ENCODE results near the gene MGP.

MGP gene

DNA sequence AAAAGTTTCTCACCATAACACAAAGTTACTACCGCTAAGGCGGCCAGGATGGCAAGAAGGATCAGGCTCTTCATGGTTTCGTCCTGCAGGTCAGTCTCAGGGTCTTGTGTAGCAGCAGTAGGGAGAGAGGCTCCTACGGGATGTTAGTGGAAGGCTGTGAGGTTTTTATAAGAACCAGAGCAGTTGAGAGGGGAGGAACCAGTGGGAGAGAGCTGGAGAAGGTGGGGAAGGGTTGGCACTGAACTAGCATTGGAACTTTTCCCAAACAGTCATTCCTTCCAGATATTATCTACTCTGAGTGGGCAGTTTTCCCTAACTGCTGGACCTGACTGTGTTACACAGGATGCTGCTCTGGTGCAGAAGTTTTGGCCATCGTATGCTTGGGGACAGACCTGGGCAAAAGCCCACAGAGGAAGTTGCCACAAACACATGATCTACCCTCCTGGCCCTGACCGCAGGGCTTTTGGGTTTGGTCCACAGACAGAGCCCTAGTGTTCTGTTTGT is at the start of gene MGP:
TSS of gene MGP (minus strand) at position 137 of the 504 bp plus-strand sequence. CDS start at position 74, 63 bp downstream.
- no peak for DNase-seq (ENCODE audit: low read depth)

DNA sequence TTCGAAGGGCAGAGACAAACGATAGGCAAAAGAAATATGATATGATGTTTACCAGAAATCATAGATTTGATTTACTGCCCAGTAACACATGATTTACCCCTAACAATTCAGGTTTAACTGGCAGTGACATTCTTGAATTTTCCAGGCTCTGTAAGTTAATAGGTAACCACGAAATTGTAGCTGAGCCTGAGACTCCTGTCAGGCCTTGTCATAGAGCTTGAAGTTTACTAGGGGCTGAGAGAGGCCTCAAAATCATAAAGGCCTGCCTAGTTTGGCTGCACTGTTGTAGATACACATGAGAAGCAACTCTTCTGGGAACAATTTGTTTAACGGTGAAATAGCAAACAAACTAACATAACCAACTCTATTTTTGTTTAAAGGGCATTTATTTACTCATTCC is 49.4 kb upstream of the MGP start:
- DNase-seq (ENCODE audit: low read depth): no peak

DNA sequence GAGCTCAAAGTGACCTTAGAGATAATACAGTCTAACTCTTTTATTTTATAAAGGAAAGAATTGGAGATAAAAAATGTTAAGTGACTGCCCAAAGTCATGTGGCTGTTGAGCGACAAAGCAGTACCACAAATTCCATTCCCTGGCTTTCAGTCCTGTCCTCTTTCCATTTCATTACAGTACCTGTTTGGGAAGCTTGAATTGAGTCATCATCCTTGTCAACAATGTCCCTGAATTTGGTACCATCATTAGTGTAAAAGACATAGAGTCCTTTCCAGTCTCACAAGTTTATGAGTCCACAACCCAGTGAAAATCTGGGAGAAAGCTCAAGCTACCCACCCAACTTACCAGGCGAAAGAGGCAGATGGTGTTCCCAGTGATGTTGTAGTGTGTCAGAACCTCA is 48.9 kb upstream of the MGP start:
- no peak for DNase-seq (ENCODE audit: low read depth)

DNA sequence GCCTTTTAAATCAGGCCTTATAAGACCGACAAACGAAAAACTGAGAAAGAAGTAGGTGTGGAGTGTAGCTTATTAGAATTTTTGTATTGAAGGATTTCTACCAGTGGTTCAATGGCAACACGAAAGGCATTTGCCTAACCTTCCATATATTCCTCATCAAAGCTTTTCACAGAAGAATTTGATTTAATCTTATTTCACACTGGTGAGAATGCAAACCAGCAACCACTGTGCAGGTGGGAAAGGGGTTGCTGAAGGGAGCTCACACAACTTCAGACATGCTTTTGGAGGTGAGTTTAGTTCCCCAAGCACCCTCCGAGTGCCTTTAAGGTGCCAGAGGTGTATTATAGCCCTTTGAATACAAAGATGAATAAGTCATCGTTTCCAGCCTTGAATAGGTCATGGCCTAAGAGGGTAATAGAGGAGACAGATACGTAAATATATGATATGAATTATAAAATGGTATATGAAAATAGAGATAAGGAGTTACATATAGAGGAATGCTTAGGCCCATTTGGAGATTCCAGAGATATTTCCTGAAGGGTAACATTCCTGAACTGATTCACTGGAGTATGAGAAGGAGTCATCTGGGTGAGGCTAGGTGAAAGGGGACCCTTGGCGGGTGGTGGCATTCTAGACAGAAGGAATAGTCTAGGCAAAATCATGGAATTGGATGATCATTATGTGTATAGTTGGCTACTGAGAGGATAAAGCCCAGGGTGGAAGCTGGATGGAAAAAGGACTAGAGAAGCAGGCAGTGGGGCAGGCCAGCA is 46.3 kb upstream of the MGP start:
- DNase-seq (ENCODE audit: low read depth): no peak

DNA sequence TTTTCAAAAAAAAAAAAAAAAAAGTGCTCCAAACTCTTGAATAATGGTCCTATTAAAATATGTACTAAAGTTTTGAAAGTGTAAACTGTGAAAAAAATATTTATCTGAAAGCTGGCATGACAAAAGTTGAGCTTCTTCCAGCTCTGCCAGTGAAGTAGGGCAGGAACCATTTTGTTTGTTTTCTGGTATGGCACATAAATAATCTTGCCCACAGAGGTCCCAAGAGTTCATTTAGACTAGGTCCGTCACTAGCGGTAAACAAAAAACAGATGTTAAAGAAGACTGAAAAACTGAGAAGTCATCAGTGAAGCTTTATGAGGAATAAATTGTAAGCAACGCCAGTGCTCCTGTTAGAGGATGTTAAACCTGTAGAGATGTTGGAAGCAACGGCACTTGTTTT is 45.7 kb upstream of the MGP start:
- DNase-seq (ENCODE audit: low read depth): no peak

DNA sequence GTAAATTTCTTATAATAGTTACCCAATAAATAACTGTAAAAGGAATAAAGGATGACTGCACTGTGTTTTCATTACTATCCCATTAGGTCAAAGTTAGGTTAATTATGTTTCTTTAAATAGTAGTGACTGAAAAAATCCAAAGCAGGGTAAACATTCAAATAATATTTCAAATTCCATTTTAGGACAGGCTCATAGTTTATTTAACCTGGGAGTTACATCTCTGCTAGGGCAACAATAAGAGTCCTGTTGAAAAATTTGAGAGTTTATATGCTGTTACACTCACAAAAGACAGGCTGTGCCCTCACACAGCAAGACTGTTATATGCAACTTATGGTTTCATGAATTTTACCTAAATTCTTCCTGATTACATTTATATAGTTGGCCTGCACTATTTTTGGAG is 44.6 kb upstream of the MGP start:
- DNase-seq (ENCODE audit: low read depth): no peak

DNA sequence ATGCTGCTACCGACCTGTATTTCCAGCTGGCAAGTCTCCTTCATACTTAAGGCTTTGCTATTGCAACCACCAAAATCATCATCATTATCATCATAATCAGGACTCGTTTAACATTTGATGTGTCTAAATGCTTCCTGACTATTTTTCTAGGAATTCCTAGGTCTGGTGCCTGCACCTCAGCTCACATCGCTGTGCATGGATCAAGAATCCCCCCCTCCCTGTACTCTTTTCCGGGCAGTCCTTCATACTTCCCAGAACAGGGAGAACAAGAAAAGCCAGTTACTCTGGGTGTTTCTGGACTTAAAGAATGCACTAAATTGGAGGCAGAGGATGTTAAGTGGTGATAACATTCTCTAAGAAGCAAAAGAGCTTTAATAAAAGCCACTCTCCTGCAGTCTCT is 43.3 kb upstream of the MGP start:
- DNase-seq (ENCODE audit: low read depth): no peak

DNA sequence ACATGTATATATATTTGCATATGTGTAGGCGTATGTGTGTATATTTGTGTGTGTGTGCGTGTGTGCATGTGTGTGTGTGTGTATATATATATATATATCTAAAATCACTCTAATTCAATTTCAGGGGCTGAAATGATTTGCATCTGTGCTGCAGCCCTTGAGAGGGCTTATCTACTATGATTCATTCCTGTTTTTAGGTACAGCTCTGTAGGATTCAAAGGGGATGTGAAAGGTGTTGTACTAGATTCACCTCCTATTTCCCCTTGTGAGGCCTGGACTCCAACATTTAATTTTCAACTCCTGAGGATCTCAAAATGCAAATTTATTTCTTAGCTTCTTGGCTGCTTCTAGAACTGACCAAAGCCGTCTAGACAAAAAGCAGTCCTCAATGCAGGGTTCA is 41.6 kb upstream of the MGP start:
- DNase-seq (ENCODE audit: low read depth): no peak

DNA sequence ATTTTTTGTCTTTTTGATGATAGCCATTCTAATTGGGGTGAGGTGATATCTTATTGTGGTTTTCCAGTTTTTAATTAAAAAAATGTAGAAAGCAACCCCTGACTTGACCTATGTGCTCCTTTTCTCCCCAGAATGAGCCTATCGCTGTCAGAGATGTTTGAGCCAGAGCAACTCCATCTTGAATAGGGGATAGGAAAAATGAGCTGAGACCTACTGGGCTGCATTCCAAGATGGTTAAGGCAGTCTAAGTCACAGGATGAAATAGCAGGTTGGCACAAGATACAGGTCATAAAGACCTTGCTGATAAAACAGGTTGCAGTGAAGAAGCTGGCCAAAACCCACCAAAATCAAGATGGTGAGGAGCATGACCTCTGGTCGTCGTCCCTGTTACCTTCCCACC is 38.9 kb upstream of the MGP start:
- DNase-seq (ENCODE audit: low read depth): no peak

DNA sequence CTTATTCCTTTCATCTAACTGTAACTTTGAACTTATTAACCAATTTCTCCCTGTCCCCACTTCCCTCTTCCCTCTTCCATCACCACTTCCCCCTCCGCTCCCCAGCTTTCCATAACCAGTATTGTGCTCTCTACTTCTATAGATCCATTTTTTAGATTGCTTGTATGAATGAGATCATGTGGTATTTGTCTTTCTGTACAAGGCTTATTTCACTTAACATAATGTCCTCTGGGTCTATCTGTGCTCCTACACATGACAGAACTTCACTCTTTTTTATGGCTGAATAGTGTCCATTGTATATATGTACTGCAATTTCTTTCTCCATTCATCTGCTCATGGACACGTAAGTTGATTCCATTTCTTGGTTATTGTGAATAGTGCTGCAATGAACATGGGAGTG is 38.3 kb upstream of the MGP start:
- DNase-seq (ENCODE audit: low read depth): no peak

DNA sequence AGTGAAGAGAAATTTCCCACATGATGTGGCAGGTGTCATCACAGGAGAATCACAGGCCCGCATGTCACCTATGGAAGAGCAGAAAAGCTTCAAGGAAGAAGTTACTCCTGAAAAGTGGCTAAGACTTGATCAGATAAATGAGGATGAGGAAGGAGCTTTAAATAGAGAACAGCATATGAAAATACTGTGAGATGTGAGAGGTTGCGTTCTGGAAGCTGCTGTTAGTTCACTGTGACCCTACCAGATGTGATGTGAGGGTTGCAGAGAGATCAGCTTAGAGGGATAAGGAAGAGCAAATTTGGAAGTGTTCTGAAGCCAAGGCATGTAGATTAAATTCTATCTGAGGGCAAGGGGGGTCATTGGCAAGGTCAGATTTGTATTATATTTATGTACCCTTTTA is 35.6 kb upstream of the MGP start:
- DNase-seq (ENCODE audit: low read depth): no peak

DNA sequence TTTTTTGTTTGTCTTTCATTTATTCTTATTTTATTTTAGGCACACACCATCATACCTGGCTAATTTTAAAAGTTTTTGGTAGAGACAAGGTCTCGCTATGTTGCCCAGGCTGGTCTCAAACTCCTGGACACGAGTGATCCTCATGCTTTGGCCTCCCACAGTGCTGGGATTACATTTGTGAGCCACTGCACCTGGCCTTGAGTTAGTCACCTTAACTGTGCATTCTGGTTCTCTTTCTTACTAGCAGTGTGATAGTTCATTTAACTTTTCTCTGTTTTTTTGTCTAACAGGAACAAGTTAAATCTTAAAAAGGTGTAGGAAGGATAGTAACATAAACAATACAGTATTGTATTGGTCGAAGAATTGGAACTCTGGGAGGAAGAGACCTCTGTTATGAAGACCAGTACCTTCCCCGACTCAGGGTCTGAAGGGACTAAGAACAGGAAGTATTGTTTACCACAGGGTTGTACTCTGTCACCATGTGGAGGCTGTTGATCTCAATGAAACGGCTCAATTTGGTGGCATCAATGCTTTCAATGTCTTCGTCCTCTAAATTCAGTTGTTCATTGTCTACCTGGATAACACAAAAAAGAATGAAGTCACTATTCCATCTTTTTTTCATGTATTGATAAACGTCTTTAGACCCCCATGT is 34.9 kb upstream of the MGP start:
- no peak for DNase-seq (ENCODE audit: low read depth)

DNA sequence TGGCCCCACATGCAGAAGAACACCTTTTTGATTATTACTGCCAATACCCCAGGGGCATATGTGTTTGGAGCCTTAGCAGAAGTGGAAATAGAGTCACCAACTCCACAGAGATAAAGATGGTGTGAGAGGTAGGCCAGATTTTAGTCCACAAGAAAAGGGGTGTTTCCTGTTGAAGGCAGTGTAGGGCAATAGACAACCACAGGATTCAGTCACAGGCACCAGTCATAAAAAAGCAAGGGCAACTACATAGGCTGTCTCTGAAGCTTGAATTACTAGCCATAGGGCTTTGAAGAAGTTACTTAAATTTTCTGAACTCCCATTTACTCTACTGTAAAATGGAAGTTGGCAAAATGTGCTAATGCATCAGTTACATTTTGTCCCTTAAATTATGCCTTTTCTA is 33.8 kb upstream of the MGP start:
- DNase-seq (ENCODE audit: low read depth): no peak

DNA sequence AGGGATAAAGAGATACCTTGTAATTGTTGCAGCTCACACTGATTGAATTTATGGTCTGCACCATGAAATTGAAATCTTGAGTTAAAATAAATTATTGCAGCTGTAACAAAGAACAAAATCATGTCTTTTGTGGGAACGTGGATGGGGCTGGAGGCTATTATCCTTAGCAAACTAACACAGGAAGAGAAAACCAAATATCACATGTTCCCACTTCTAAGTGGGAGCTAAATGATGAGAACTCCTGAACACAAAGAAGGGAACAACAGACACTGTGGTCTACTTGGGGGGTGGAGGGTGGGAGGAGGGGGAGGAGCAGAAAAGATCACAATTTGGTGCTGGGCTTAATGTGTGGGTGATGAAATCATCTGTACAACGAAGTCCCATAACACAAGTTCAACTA is 30.1 kb upstream of the MGP start:
- no peak for DNase-seq (ENCODE audit: low read depth)

DNA sequence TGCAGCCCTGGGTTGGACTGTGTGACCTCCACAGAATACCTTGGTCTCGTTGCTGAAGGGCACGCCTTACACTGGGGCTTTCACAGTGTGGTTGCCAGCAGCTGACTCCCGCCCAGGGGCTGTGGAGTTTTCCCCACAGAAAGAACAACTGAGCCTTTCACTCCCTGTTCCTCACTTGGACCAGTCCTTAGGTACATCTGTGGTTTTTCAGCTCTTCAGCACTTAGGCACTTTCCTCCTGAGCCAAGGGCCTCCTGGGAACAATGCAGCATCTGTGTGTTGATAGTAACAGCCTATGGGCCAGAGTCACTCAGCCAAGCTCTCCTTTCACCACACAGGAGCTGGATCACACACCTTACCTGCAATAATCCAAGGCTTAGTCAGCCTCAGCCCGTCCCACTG is 27.7 kb upstream of the MGP start:
- no peak for DNase-seq (ENCODE audit: low read depth)

DNA sequence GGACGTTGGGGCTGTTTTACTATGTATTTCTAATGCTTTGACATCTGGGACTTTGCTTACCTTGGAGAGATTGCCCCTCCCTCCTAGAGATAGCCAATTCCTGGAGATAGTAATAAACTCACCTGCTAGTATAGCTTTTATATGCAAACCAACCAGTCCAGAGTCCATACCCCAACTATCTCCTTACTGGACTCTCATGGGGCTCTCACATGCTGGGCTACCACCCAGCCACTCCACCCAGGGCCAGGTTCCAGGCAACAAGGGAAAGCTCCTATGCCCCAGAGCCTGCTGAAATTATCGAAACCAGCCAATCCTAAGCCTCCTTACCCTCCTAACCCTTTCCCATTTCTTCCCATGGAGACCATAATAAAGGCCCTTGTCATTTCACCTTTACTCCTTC is 25.5 kb upstream of the MGP start:
- no peak for DNase-seq (ENCODE audit: low read depth)

DNA sequence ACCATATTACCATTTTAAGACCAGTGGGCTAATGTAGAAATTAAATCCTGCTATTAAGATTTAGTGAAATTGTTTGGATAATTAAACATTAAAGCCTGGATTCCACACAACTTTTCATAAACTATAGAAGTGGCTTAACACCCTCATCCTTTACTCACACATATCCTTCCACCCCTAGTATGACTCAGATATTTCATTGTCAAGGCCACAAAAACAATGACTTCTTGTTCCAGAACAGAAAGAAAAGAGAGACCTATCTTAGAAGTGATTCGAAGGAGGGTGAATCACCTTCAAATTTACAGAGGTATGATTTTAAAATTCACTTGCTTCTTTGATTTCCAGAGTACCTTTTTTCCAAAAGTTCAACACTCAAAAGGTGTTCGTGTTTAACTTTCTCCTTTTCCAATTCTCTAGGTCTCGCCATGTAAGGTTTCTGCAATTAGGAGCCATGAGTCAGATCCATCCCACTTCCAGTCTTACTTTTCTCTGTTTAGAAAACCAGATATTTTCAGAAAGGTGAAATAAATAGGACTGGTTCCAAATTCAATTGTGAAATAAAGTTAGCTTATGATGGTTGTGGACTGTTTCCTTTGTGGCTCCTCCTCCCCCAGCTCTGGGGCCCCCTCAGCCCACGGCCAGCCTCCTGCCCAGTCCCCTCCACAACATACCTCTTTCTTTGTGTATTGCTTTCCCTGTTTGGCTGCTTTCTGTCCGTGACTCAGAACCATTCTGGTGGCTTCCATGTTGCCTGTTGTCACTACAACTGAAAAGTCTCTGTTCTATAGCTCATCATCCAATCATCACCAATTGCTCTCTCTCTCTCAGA is 24.6 kb upstream of the MGP start:
- DNase-seq (ENCODE audit: low read depth): peak; percentile 52

DNA sequence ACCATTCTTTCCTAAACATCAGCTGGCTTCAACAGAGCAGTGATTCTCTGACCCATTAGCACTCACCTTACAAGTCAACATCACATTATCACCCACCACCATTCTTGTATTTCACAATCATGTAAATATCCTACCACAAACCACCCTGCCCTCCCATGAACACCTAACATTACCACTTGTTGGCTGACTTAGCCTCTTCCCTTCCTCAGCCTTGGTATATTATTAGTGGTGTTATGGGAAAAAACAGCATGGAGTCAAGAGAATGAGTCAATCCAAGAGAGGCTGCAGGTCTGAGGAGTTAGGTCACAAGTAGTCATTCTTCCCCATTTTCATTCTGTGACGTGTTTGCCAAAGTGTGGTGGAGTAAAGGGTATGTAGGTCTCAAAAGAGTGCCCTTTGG is 22.3 kb upstream of the MGP start:
- DNase-seq (ENCODE audit: low read depth): peak; percentile 13

DNA sequence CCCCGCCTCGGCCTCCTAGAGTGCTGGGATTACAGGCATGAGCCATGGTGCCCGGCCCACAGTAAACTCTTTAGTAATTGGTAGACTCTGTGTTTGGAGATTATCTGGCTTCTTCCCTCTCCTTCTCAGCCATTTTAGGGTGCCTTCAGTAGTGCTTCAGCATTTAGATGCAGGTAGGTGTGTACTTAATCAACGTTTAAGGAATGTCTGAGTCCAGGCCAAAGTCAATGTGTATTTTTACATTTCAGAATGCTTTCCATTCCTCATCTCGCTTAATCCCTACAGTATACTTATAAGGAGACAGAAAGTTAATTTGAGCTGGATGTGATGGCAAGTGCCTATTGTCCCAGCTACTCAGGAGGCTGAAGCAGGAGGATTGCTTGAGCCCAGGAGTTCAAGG is 20.5 kb upstream of the MGP start:
- no peak for DNase-seq (ENCODE audit: low read depth)

DNA sequence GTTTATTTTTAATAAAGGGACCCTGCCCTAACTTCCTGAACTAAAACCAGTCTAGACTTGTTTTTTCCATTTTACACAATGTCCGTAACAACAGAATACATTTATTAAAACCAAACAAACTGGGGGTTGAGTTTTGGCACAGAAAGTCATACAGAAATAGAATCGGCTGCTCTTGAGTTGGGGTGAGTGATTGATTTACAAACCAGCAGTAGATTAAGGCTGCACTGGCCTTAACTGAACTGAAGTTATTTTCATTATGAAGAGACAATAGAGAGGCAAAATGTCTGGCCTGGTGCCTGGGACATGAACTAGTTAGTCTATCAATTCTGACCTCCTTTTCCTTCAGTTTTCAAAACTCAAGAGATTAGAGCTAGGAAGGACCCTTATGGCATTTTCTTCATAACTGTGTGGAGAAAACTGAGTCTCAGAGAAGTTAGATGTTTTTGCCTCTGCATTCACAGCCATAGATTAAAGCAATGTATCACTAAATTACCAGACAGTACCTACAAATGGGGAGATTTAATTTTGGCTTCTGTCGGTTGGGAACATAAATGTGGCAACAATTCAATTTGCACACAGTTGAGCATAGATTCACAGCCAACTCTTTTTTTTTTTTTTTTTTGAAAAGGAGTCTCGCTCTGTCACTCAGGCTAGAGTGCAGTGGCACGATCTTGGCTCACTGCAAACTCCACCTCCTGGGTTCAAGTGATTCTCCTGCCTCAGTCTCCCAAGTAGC is 19.8 kb upstream of the MGP start:
- DNase-seq (ENCODE audit: low read depth): no peak

DNA sequence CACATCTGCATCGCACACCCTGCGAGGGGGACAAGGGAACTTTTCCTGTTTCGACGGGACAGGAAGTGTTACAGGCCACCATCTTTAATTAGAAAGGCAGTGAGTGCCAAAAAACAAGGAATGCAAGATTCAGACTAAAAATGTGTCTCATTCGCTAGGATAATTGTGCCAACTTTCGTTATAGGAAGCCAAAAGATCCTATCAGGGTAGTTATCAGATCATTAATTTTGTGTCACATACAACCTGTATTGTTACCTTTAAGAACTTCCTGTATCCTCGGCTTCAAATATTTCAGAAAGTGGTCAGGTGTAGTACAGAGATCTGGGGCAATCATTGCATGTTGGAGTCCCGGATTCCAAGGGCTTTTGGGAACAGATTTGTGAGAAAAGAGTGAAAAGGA is 19.2 kb upstream of the MGP start:
- no peak for DNase-seq (ENCODE audit: low read depth)

DNA sequence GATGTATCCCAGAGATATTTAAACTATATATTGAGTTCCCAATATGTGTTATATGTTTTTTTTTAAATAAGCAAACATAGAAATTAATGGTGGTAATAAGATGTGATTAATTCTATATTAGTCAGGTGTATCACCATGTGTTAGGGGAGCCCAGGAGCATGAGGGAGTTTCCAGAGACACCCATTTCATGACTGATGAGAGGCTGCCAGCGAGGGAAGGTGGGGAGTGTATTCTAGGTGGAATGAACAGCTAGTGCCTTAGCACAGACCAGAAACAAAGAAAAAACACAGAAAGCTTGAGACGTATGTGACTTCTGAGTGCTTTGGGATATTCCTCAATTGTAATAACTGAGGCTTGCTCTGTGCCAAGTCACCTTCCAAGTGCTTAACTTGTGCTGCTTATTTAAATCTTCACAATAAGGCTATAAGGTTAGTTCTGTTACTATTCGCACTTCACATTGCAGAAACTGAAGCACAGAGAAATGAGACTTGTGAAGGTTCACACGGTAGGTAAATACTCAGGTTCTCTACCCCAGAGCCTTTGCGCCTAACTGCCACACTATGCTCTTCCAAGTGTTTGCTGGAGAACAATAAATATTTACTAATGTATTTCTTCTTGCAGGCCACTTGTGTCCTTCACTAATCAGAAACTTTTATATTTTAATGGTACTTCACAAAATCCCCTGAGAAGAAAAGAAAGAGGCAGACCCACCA is 17.9 kb upstream of the MGP start:
- DNase-seq (ENCODE audit: low read depth): no peak
